ENCODE measurements around the gene TSPO. TPM values are rescaled to one million over a fixed set of nuclear protein-coding genes. Genes with fewer than 3 reads are reported as not detected.

Gene TSPO
- total and polyA plus RNA-seq, 9 of the 15 experiments (the other 6 are each of a cell fraction or from before 2014, with no cell fraction given), result 4.9 to 126 (median 25.3) TPM

DNA sequence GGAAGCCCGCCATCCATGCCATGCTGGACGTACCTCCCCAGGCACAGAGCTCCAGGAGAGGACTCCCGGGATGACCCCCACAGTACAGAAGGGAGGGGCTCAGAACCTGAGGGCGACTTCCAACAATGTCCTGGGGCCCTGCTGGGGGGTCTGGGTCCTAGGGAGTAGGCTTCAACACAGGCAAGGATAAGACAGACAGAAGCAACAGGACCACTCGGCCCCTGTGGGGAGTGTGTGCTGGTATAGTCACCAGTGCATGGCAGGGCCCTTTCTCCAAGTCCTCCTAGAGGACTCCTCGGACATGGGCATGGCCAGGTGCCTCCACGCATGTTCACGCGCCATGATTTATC lies 18.7 kb downstream of the TSPO start (continued):
- TF ChIP-seq, protein P1, sequence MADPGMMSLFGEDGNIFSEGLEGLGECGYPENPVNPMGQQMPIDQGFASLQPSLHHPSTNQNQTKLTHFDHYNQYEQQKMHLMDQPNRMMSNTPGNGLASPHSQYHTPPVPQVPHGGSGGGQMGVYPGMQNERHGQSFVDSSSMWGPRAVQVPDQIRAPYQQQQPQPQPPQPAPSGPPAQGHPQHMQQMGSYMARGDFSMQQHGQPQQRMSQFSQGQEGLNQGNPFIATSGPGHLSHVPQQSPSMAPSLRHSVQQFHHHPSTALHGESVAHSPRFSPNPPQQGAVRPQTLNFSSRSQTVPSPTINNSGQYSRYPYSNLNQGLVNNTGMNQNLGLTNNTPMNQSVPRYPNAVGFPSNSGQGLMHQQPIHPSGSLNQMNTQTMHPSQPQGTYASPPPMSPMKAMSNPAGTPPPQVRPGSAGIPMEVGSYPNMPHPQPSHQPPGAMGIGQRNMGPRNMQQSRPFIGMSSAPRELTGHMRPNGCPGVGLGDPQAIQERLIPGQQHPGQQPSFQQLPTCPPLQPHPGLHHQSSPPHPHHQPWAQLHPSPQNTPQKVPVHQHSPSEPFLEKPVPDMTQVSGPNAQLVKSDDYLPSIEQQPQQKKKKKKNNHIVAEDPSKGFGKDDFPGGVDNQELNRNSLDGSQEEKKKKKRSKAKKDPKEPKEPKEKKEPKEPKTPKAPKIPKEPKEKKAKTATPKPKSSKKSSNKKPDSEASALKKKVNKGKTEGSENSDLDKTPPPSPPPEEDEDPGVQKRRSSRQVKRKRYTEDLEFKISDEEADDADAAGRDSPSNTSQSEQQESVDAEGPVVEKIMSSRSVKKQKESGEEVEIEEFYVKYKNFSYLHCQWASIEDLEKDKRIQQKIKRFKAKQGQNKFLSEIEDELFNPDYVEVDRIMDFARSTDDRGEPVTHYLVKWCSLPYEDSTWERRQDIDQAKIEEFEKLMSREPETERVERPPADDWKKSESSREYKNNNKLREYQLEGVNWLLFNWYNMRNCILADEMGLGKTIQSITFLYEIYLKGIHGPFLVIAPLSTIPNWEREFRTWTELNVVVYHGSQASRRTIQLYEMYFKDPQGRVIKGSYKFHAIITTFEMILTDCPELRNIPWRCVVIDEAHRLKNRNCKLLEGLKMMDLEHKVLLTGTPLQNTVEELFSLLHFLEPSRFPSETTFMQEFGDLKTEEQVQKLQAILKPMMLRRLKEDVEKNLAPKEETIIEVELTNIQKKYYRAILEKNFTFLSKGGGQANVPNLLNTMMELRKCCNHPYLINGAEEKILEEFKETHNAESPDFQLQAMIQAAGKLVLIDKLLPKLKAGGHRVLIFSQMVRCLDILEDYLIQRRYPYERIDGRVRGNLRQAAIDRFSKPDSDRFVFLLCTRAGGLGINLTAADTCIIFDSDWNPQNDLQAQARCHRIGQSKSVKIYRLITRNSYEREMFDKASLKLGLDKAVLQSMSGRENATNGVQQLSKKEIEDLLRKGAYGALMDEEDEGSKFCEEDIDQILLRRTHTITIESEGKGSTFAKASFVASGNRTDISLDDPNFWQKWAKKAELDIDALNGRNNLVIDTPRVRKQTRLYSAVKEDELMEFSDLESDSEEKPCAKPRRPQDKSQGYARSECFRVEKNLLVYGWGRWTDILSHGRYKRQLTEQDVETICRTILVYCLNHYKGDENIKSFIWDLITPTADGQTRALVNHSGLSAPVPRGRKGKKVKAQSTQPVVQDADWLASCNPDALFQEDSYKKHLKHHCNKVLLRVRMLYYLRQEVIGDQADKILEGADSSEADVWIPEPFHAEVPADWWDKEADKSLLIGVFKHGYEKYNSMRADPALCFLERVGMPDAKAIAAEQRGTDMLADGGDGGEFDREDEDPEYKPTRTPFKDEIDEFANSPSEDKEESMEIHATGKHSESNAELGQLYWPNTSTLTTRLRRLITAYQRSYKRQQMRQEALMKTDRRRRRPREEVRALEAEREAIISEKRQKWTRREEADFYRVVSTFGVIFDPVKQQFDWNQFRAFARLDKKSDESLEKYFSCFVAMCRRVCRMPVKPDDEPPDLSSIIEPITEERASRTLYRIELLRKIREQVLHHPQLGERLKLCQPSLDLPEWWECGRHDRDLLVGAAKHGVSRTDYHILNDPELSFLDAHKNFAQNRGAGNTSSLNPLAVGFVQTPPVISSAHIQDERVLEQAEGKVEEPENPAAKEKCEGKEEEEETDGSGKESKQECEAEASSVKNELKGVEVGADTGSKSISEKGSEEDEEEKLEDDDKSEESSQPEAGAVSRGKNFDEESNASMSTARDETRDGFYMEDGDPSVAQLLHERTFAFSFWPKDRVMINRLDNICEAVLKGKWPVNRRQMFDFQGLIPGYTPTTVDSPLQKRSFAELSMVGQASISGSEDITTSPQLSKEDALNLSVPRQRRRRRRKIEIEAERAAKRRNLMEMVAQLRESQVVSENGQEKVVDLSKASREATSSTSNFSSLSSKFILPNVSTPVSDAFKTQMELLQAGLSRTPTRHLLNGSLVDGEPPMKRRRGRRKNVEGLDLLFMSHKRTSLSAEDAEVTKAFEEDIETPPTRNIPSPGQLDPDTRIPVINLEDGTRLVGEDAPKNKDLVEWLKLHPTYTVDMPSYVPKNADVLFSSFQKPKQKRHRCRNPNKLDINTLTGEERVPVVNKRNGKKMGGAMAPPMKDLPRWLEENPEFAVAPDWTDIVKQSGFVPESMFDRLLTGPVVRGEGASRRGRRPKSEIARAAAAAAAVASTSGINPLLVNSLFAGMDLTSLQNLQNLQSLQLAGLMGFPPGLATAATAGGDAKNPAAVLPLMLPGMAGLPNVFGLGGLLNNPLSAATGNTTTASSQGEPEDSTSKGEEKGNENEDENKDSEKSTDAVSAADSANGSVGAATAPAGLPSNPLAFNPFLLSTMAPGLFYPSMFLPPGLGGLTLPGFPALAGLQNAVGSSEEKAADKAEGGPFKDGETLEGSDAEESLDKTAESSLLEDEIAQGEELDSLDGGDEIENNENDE (IDR thresholded peaks at IDR 0.05; ENCODE audit: low read depth, low read length), result no peak
- TF ChIP-seq ZNF583 (CRISPR knock-in tag; IDR thresholded peaks at IDR 0.05) (no peak), THRAP3 (IDR thresholded peaks at IDR 0.05; ENCODE audit: borderline replicate concordance) (no peak), TFAM (CRISPR knock-in tag; conservative IDR thresholded peaks at IDR 0.05) (no peak), SIRT6 (IDR thresholded peaks at IDR 0.05; ENCODE audit: low read depth, low read length) (no peak), KLF10 (CRISPR knock-in tag; IDR thresholded peaks at IDR 0.05) (no peak), NFIC (IDR thresholded peaks at IDR 0.05) (no peak), ZFP1 (CRISPR knock-in tag; IDR thresholded peaks at IDR 0.05) (no peak), BCOR (IDR thresholded peaks at IDR 0.05) (no peak)
- TF ChIP-seq, protein P2, sequence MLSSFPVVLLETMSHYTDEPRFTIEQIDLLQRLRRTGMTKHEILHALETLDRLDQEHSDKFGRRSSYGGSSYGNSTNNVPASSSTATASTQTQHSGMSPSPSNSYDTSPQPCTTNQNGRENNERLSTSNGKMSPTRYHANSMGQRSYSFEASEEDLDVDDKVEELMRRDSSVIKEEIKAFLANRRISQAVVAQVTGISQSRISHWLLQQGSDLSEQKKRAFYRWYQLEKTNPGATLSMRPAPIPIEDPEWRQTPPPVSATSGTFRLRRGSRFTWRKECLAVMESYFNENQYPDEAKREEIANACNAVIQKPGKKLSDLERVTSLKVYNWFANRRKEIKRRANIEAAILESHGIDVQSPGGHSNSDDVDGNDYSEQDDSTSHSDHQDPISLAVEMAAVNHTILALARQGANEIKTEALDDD (IDR thresholded peaks at IDR 0.05), result no peak
